HG02678 (cell line): Measurements from ENCODE around the gene USP32.
"Not testable (repeated sequence)": the region's sequence is repeated elsewhere in the genome, so short reads cannot be mapped to it uniquely, and the experiment has no call there.

Source experiments
- ATAC-seq: cut with Tn5 transposase; IDR thresholded peaks from one replicate; pipeline ENCODE4 v1.9.1; 2021; ENCODE audit warnings: mild to moderate bottlenecking, moderate library complexity; ENCODE audit not compliant: unreplicated experiment

The USP32 gene

GRCh38 chr17:60333628-60334031, 58.3 kb downstream of the USP32 start:
- no peak for ATAC-seq

- not testable (repeated sequence) for ATAC-seq
These were observed 58.9 kb downstream of the USP32 start for GRCh38 chr17:60333072-60333471.

DNA sequence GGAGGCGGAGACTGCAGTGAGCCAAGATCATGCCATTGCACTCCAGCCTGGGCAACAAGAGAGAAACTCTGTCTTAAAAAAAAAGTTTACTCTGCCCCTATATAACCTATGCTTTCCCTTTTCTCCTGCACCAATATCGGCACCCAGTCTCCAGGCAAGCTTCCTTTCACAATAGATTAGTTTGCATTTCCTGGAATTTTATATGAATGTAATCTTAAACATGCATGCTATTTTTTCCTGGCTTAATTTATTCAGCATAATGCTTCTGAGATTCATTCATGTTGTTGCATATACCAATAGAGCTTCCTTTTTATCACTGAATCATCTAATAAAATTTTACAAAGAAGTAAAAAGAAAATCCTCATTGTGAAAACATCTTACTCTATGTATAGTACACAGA, 59.4 kb downstream of the USP32 start:
- ATAC-seq = no peak

DNA sequence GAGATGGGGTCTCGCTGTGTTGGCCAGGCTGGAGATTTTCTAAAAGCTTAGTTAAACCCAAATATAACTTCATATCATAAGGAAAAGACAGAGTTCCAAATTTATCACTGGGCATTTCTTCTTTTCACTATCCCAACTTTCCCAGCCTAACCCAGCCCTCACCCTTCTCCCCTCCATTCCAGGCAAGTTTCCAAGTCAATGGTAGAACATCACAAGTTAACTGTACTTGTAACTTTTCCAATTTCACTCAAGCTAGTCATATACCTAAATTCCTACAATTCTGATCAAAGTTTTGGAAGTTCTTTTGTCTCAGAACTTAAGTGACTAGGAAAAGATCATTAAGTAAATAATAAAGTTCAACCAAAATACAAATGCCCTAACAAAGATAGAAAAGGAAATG, 61.2 kb downstream of the USP32 start:
- no peak for ATAC-seq

DNA sequence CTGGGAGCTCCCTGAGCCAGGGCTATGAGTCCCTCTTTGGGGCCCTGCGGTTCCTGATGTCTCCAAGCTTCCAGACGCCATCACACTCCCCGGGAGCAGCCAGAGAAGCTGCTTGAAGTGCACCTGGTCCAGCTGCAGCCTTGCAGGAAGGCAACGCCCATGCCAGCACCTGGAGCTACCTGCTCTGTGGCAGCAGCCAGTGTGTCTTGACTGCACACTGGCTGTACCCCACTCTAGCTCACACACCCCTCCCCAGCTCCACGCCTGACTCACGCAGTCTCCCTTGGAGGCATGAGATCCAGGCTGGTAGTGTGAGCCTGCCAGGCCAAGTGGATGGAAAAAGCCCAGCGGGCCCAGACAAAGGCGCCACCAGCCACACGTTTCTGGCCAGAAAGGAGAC, 63.3 kb downstream of the USP32 start:
- ATAC-seq = no peak

DNA sequence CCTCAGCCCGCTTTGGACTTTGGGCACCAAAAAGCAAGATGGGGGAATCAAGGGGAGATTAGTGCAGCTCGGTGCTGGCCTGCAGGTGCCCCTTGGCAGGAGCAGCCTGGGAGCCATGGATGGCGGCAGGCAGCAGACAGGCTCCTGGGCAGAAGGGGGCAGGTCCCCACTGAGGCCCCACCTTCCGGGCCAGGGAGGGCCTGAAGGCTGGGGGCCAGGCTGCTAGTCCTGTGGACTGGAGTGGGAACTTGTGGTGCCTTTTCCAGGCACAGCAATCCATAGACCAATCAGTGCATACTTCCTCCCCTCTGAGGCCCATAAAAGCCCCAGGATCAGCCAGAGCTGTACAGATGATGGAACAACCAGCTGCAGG, 64.0 kb downstream of the USP32 start:
- ATAC-seq = no peak

DNA sequence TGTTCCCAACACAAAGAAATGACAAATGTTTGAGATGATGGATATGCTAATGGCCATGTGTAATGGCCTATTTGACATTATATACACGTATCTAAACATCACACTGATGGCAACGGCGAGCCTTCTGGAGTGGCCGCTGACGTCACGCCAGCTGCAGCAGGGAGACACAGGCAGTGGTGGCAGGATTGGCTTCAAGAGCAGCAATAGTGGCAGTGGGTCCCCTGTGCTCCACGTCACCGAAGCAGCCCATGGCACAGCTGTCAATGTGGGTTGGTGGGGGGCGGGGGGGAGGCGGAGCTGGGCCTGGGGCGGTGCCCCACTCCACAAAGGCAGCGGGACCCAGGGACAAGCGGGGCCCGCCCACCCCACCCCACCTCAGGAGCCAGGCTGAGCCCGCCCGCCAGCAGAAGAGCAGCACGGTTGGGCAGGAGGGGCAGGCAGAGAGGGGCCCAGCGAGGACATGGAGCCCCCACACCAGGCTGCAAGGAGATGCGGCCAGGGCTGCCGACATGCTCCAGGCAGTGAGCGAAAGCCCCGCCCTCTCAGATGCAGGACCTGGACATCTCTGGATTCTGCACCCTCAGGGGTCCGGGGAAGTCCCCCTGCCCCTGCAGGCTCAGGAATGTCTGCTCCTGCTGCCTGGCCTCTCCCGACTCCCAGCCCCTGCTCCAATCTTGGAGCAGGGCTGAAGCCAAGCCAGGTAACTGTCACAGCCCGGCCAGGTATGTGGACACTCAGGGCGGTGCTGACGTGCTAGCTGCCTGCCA, 64.6 kb downstream of the USP32 start:
- ATAC-seq = no peak

GRCh38 chr17:60326702-60327101, 65.2 kb downstream of the USP32 start:
- no peak for ATAC-seq

DNA sequence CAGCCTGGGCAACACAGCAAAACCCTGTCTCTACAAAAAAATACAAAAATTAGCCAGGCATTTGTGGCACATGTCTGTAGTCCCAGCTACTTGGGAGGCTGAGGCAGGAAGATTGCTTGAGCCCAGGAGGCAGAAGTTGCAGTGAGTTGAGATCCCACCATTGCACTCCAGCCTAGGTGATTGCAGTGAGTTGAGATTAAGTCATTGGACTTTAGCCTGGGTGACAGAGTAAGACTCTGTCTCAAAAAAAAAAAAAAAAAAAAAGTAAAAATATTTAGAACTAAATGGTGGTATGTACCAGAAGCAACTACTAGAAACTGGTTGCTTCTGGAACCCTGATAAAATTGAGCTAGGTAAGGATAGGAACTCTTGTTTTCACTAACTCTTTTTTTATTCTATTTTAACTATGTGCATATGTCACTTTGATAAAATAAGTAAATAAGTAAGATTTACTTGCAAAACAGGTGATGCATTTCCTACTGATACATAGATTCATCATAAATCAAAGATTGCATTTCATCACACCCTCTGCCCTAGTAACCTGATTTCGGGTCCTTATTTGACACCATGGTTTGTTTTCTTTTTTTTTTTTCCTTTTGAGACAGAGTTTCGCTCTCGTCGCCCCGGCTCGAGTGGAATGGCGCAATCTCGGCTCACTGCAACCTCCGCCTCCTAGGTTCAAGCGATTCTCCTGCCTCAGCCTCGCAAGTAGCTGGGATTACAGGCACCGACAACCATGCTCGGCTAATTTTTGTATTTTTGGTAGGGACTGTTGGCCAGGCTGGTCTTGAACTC, 66.0 kb downstream of the USP32 start:
- no peak for ATAC-seq

GRCh38 chr17:60323754-60324153, 68.2 kb downstream of the USP32 start:
- no peak for ATAC-seq

DNA sequence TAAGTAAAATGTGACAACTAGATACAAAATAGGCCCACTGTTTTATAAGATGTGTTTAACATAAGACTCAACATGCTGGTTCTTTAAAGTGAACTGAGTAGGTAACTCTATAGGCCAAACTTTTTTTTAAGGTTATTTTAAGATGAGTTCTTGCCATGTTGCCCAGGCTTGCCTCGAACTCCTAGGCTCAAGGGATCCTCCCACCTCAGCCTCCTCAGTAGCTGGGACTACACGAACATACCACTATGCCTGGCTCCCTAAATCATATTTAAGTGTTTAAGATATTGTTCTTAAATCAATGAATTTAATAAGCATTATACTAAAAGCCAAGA, 69.9 kb downstream of the USP32 start:
- no peak for ATAC-seq

- no peak for ATAC-seq
These were observed 70.4 kb downstream of the USP32 start for GRCh38 chr17:60321336-60322055.

DNA sequence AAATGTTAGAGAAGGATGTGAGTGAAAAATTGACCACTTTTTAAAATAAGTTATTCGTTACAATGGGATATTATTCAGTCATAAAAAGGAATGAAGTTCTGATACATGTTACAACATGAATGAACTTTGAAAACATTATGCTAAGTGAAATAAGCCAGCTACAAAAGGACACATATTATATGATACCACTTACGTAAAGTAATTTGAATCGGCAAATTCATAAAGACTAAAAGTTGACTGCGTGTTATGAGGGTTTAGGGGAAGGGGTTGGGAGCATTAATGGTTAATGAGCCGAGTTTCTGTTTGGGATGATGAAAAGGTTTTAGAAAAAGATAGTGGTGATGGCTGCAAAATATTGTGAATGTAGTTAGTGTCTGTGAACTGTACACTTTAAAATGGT, 73.1 kb downstream of the USP32 start:
- no peak for ATAC-seq

DNA sequence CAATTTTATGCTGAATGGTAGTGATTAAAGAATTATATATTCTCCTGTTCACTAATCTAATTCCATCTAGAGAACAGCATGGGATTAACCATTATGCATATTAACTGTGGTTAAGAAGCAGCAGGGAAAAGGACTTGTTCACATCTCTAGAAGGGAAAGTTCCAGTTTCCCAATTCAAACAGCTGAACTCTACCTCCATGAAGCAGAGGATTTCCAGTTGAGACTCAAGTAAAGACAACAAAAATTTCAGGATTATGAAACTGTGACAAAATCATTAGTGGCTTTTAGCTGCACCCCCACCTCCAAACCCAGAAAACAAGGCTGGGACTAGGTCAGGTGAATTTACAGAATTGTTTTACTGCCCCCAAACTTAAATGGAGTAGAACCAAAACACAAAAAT, 73.6 kb downstream of the USP32 start:
- no peak for ATAC-seq

- ATAC-seq = no peak
These were observed 76.3 kb downstream of the USP32 start for GRCh38 chr17:60315650-60316049.

DNA sequence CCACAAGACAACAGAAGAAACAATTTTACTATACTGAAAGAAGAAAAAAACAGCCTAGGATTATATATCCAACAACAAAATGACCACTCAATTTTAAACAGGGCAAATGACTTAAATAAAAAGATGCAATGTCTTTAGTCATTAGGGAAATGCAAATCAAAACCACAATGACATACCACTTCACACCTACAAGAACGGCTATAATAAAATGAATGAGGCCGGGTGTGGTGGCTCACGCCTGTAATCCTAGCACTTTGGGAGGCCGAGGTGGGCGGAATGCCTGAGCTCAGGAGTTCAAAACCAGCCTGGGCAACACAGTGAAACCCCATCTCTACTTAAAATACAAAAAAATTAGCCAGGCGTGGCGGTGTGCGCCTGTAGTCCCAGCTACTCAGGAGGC, 77.0 kb downstream of the USP32 start:
- ATAC-seq = peak; percentile 41

- peak; percentile 66 for ATAC-seq
These were observed 77.5 kb downstream of the USP32 start for GRCh38 chr17:60314423-60314822.

- no peak for ATAC-seq
These were observed 80.0 kb downstream of the USP32 start for GRCh38 chr17:60311936-60312335.

GRCh38 chr17:60311186-60311585, 80.7 kb downstream of the USP32 start:
- no peak for ATAC-seq

GRCh38 chr17:60305141-60305540, 86.8 kb downstream of the USP32 start:
- peak; percentile 48 for ATAC-seq

DNA sequence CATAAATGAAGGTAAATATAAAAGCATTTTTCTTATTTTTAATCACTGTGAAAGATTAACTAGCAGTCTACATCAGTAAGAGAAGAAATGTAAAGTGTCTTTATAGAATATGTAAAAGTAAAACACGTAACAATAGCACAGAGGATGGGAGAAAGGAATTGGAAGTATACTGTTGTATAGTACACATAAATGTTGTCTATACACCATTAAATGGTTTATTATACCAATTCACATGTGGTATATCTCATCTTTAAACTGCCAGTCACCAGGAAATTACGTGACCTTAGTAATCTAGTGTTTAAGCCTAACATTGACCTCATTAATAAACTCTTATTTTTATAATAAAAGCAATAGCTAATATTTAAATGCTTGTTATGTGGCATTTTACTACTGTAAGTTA, 87.4 kb downstream of the USP32 start:
- ATAC-seq = no peak
